Ovary (tissue), 9 donors: ENCODE measurements around the gene IRF2BPL. TPM values are rescaled to one million over a fixed set of nuclear protein-coding genes. Genes with fewer than 3 reads are reported as not detected.

ENCODE experiments used
- DNase-seq, 5 donors: peaks; one replicate each; pipeline ENCODE4 v3.0.0-alpha.2; 2019 to 2020
- H3K27ac ChIP-seq, 2 donors: fragments of 200-600 bp; one replicate each; pipeline versions ENCODE4 v1.5.1 to v1.8.0; 2019 to 2022
- H3K27me3 ChIP-seq: fragments of 200-600 bp; one replicate; pipeline ENCODE4 v1.8.0; 2022
- H3K36me3 ChIP-seq: fragments of 200-600 bp; sonication (generic); one replicate; pipeline ENCODE4 v1.5.1; 2019
- H3K4me1 ChIP-seq: one replicate; pipeline ENCODE4 v1.8.1; 2013; ENCODE audit warnings: mild to moderate bottlenecking, moderate library complexity; ENCODE audit not compliant: insufficient read depth
- H3K4me3 ChIP-seq: fragments of 200-600 bp; sonication (generic); one replicate; pipeline ENCODE4 v1.5.1; 2017
- H3K9me3 ChIP-seq, 2 donors: fragments of 200-600 bp in 1 of 2; sonication (generic) in 1 of 2; one replicate each; pipeline versions ENCODE4 v1.5.1 to v1.8.1; 2013 to 2019; ENCODE audit warnings: mild to moderate bottlenecking in 1 of 2, moderate library complexity in 1 of 2
- EP300 ChIP-seq: sonication (generic); formaldehyde crosslinking; IDR thresholded peaks from one replicate; pipeline ENCODE4 v1.6.1; 2017; ENCODE audit warnings: antibody characterized with exemption
- POLR2A ChIP-seq: fragments of 450-650 bp; IDR thresholded peaks from one replicate; pipeline ENCODE4 v1.6.1; 2017; ENCODE audit warnings: antibody characterized with exemption, mild to moderate bottlenecking, moderate library complexity
- WGBS, 3 donors: extraction: QIAGEN DNeasy Blood & Tissue Kit in 1 of 3; methylation state at CpG; one replicate each; pipeline versions ENCODE4 v1.1.5 to v1.1.7; 2013 to 2017; 5-methylcytosine and 5-hydroxymethylcytosine counted together
- intact Hi-C, 4 donors: fragments of 100-400 bp; cut with DNase I; formaldehyde crosslinking; loops; one replicate each; pipeline versions ENCODE4 v1.11.0 to v1.15.1; 2022 to 2023
- polyA plus RNA-seq, 2 donors: library from polyadenylated mRNA; stranded (reverse); fragments of 200-250 nt in 1 of 2; fragments of 350-450 nt in 1 of 2; fragmentation: Illumina TruSeq in 1 of 2; extraction: RNeasy Lipid Tissue Mini Kit (QIAGEN cat#74804) in 1 of 2; gene quantifications; one replicate each; pipeline ENCODE4 v1.2.3, GENCODE V29; 2013 to 2014
- total RNA-seq, 7 donors: library from RNA; depleted of rRNA in 2 of 7; stranded (reverse); fragments of >200 nt in 2 of 7; fragmentation: NEBNext Ultra II Directional in 3 of 7; extraction: Animal tissue kit (Norgen Biotek cat#: 25700) in 3 of 7; gene quantifications; one replicate each; pipeline versions ENCODE4 v1.1.0 to v1.2.4, GENCODE V29; 2016 to 2023
- TF ChIP-seq, protein P1 (sequence below), 3 donors: fragments of 450-650 bp in 2 of 3; fragments of 200-600 bp in 1 of 3; IDR thresholded peaks; one replicate each; pipeline versions ENCODE4 v1.5.1 to v1.8.0; 2016 to 2022; ENCODE audit warnings: antibody characterized with exemption in 3 of 3, mild to moderate bottlenecking in 1 of 3
- donor health status: DM: no; HTN: no; CAD: no; lungs with moderate emphysema.
- donor health status: DM: no; HTN: no; CAD: no.
- donor health status: Bipolar disorder and iron deficiency.
- donor health status: DM: yes; HTN: yes; CAD: no.
- donor health status: DM: no; HTN: no; CAD: no.
- donor health status: DM: yes; HTN: yes; CAD: no.

IRF2BPL gene
- total and polyA plus RNA-seq, 9 donors, result 14.1 to 126 (median 78.1) TPM

DNA sequence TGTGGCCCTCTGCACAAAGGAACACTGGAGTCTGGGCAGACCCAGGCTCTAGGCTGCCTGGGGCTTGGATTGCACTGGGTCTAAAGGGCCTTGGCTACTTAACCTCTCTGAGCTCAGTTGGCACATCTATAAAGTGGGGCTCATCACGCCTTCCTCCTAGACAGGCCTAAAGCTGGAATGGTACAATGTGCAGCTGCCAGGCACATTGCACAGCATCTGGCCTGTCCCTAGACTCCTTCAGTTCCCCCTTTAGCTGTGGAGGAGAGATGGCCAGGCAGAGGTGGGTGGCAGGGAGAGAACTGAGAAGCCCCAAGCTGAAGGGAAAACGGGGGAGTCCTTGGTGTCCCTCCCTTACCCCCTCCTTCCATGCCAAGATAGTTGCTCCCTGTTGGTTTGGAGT, 10.8 kb downstream of the IRF2BPL start:
- Histone ChIP-seq H3K9me3 (no peaks in the 10 kb centered on the region), H3K4me3 (no peak overlapping the region), H3K4me1 (peaks cover 13% of the 10 kb centered on the region), H3K36me3 (no peaks in the 10 kb centered on the region), H3K27ac (no peak overlapping the region), H3K27me3 (no peaks in the 10 kb centered on the region)
- intact Hi-C loops, result loop anchor here in 1 of 4 donors (5.0 kb wide), 1 partner anchor 55 kb away; no protein-coding TSS in a partner anchor
- 76 to 83% (median 81%) methylated on average over 2 of the region's 2 CpGs for WGBS, 3 donors
- TF ChIP-seq POLR2A, result no peak
- no peak for TF ChIP-seq EP300
- TF ChIP-seq, protein P1, sequence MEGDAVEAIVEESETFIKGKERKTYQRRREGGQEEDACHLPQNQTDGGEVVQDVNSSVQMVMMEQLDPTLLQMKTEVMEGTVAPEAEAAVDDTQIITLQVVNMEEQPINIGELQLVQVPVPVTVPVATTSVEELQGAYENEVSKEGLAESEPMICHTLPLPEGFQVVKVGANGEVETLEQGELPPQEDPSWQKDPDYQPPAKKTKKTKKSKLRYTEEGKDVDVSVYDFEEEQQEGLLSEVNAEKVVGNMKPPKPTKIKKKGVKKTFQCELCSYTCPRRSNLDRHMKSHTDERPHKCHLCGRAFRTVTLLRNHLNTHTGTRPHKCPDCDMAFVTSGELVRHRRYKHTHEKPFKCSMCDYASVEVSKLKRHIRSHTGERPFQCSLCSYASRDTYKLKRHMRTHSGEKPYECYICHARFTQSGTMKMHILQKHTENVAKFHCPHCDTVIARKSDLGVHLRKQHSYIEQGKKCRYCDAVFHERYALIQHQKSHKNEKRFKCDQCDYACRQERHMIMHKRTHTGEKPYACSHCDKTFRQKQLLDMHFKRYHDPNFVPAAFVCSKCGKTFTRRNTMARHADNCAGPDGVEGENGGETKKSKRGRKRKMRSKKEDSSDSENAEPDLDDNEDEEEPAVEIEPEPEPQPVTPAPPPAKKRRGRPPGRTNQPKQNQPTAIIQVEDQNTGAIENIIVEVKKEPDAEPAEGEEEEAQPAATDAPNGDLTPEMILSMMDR (IDR thresholded peaks at IDR 0.05), result no peak
- DNase-seq, result no peak

DNA sequence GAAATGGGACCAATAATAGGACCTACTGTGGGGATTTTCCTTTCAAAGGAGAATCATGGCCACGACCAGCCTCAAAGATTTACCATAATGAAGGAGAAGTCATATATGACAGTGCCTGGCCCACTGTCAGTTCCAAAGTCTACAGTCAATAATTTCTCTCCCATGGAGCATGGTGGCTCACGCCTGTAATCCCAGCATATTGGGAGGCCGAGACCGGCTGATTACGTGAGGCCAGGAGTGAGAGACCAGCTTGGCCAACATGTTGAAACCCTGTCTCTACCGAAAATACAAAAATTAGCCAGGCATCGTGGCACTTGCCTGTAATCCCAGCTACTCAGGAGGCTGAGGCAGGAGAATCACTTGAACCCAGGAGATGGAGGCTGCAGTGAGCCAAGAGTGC, 13.8 kb downstream of the IRF2BPL start:
- Histone ChIP-seq H3K9me3 (no peaks in the 10 kb centered on the region), H3K27ac (peak overlapping the region in 1 of 2 donors; percentile 29), H3K4me3 (no peak overlapping the region), H3K4me1 (peaks cover 11% of the 10 kb centered on the region), H3K27me3 (no peaks in the 10 kb centered on the region), H3K36me3 (no peaks in the 10 kb centered on the region)
- DNase-seq, result no peak
- TF ChIP-seq EP300 (no peak), POLR2A (no peak)
- TF ChIP-seq, protein P1 (IDR thresholded peaks at IDR 0.05), result no peak
- intact Hi-C loops, result loop anchor here in 3 of 4 donors (5.0 kb wide), 2 partner anchors 47 to 52 kb away; no protein-coding TSS in a partner anchor
- WGBS, 3 donors, result 90 to 93% (median 90%) methylated on average over 7 of the region's 7 CpGs

DNA sequence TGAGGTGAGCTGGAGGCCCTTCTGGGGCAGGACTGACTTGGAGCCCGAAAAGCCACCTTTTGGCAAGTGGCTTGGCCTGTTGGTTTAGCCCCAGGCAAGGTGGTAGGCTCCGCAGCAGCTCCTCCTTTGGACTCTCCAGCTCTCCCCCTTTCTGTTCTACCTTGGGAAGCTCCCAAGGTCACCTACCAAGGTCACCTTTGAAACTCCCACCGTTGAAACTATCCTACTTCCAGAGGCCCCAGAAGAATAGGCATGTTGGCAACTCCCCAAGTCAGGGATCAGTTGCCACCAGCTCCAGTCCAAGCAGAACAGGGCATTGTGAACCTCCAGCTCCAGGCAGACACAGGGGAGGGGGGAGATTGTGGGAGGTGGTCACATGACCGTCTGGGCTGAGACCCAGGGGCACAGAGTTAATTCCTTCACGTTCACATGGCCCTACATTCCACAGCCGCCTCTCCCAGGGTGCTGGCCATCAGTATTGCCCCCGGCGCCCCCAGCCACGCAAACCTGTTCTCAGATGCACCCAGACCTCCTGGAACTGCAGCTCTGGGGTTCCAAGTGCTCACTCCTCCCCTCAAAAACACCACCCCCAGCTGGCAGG, 14.4 kb downstream of the IRF2BPL start:
- H3K4me1 ChIP-seq, result peaks cover 11% of the 10 kb centered on the region
- H3K4me3 ChIP-seq, result no peak overlapping the region
- DNase-seq, result peak; percentile 74 to 87 (median 81)
- H3K27me3 ChIP-seq, result no peaks in the 10 kb centered on the region
- intact Hi-C loops, result loop anchor here in 2 of 4 donors (5.0 kb wide), 2 partner anchors 47 to 52 kb away; no protein-coding TSS in a partner anchor
- no peaks in the 10 kb centered on the region for H3K9me3 ChIP-seq
- H3K27ac ChIP-seq, result peak overlapping the region in 1 of 2 donors; percentile 29
- TF ChIP-seq POLR2A (no peak), EP300 (no peak)
- TF ChIP-seq, protein P1 (IDR thresholded peaks at IDR 0.05), result no peak
- no peaks in the 10 kb centered on the region for H3K36me3 ChIP-seq
- 19 to 22% (median 21%) methylated on average over 9 of the region's 9 CpGs for WGBS, 3 donors

DNA sequence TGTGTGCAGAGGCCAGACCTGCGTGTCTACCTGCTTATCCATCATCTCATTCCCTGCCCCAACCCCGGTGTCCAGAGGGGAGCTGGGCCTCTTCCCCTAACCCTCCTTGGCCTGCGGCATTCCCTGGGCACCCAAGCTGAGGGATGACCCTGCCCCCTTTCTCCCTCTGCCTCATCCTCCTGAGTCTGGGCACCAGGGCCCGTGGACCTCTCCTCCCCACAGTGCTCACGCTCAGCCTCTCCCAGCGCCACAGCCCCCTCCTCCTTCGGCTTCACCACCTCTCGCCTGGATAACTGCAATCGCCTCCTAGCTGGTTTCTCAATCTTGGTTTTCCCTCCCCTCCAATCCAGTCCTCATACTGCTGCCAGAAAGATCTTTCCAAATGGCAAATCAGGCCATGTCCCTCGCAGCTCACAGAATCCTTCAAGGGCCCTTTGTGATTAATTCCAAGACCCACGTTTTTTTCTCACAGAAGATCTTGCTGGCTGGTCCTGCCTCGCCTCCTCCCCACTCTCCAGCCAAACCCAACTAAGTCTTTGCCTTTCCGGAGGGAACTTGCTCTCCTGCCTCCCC, 16.2 kb downstream of the IRF2BPL start:
- intact Hi-C loops, result loop anchor here in 2 of 4 donors (5.0 kb wide), 2 partner anchors 45 to 50 kb away; no protein-coding TSS in a partner anchor
- peaks cover 16% of the 10 kb centered on the region for H3K4me1 ChIP-seq

More for the DNA sequence above, 16.2 kb downstream of the IRF2BPL start:
- Histone ChIP-seq H3K9me3 (no peaks in the 10 kb centered on the region), H3K27ac (no peak overlapping the region), H3K27me3 (no peaks in the 10 kb centered on the region), H3K4me3 (no peak overlapping the region), H3K36me3 (no peaks in the 10 kb centered on the region)
- DNase-seq, result no peak
- TF ChIP-seq POLR2A (no peak), EP300 (no peak)
- TF ChIP-seq, protein P1 (IDR thresholded peaks at IDR 0.05), result no peak
- WGBS, 3 donors, result 66 to 78% (median 69%) methylated on average over 13 of the region's 13 CpGs
